ENCODE measurements around the gene FRMD4A. TPM values are rescaled to one million over a fixed set of nuclear protein-coding genes. Genes with fewer than 3 reads are reported as not detected.

The FRMD4A gene
- total and polyA plus RNA-seq, 2 experiments from 2014 or later: 3.7 to 12.6 TPM

DNA sequence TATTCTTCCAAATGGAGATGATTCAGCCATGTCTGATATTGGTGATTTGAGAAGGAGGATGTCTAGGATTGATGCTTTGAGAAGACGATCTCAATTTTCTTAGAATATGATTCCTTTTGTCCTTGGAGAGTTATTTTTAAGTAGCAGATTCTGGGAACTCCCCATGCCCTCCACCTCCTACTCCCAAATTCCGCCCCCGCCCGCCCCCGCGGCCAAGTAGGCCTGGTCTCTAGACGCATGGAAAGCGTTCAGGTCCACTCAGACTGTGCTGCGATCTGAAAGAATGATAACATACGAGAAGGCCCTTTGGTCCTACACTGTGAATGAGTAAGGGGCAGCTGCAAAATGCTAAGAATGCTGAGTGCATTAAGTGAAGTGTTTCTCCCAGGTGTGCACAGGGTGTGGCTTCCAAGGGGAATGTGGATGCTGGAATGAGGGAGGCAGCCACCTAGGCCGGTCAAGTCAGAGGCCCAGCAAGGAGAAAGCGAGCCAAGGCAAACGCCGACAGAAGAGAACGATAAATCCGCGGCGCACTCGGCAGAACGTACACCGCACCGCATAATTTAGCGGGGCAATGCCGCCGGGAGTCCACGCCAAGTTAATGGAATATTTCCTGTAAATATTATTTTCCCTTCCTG lies 601.7 kb downstream of the FRMD4A start:
- no peak for DNase-seq (ENCODE audit: low read depth in 1 of 2, low spot score in 1 of 2)
- H3K27me3 ChIP-seq: no peaks in the 10 kb centered on the region
- no peaks in the 10 kb centered on the region for H3K9me3 ChIP-seq (ENCODE audit: low read depth)
- no peak overlapping the region for H3K4me3 ChIP-seq
- no peaks in the 10 kb centered on the region for H3K4me1 ChIP-seq (ENCODE audit: low read depth)
- no peaks in the 10 kb centered on the region for H3K36me3 ChIP-seq
- TF ChIP-seq, protein P1, sequence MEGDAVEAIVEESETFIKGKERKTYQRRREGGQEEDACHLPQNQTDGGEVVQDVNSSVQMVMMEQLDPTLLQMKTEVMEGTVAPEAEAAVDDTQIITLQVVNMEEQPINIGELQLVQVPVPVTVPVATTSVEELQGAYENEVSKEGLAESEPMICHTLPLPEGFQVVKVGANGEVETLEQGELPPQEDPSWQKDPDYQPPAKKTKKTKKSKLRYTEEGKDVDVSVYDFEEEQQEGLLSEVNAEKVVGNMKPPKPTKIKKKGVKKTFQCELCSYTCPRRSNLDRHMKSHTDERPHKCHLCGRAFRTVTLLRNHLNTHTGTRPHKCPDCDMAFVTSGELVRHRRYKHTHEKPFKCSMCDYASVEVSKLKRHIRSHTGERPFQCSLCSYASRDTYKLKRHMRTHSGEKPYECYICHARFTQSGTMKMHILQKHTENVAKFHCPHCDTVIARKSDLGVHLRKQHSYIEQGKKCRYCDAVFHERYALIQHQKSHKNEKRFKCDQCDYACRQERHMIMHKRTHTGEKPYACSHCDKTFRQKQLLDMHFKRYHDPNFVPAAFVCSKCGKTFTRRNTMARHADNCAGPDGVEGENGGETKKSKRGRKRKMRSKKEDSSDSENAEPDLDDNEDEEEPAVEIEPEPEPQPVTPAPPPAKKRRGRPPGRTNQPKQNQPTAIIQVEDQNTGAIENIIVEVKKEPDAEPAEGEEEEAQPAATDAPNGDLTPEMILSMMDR (IDR thresholded peaks at IDR 0.05; ENCODE audit: low read depth, low read length): no peak
- H3K27ac ChIP-seq: no peak overlapping the region

DNA sequence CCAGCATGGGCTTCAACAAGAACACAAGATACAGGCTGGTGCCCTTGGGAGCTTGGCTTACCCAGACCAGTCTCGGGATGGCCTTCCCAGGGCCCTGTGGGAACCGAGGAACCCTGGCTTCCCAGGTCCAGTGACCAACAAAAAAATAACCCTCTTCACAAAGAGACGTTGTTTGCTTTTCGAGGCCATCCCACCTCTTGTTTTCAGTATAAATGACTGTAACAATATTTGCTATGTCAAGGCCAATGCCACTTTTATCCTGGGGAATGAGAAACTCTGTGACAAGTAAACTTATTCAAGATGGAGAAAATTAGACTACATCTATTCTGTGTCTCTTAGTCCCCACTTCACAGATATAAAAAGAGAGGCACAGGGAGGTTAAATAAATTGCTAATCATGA lies 605.1 kb downstream of the FRMD4A start:
- DNase-seq (ENCODE audit: low read depth in 1 of 2, low spot score in 1 of 2): no peak
- Histone ChIP-seq H3K36me3 (no peaks in the 10 kb centered on the region), H3K9me3 (ENCODE audit: low read depth) (no peaks in the 10 kb centered on the region), H3K4me3 (no peak overlapping the region), H3K27ac (no peak overlapping the region), H3K4me1 (ENCODE audit: low read depth) (no peaks in the 10 kb centered on the region), H3K27me3 (no peaks in the 10 kb centered on the region)
- TF ChIP-seq, protein P1 (IDR thresholded peaks at IDR 0.05; ENCODE audit: low read depth, low read length): no peak

DNA sequence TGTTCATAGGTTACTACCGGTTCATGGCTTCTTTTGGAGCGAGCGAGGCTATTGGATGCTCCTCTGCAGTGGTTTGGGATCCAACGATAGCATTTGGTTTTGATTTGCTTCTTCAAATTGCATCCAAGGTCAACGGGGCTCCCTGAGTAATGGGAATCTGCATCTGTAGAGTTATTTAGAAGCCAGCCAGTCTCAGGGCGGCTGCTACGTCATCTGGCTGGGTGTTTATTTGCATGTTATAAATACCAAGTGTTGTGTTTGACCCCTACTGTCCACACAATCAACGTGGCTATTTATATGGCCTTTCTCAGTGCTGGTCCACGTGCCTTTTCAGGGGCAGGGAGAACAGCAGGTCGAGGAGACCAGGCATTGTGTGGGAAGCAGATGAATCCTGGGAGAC lies 606.2 kb downstream of the FRMD4A start:
- Histone ChIP-seq H3K27ac (no peak overlapping the region), H3K36me3 (no peaks in the 10 kb centered on the region), H3K9me3 (ENCODE audit: low read depth) (no peaks in the 10 kb centered on the region), H3K27me3 (no peaks in the 10 kb centered on the region), H3K4me1 (ENCODE audit: low read depth) (no peaks in the 10 kb centered on the region), H3K4me3 (no peak overlapping the region)
- no peak for DNase-seq (ENCODE audit: low read depth in 1 of 2, low spot score in 1 of 2)
- TF ChIP-seq, protein P1 (IDR thresholded peaks at IDR 0.05; ENCODE audit: low read depth, low read length): no peak

DNA sequence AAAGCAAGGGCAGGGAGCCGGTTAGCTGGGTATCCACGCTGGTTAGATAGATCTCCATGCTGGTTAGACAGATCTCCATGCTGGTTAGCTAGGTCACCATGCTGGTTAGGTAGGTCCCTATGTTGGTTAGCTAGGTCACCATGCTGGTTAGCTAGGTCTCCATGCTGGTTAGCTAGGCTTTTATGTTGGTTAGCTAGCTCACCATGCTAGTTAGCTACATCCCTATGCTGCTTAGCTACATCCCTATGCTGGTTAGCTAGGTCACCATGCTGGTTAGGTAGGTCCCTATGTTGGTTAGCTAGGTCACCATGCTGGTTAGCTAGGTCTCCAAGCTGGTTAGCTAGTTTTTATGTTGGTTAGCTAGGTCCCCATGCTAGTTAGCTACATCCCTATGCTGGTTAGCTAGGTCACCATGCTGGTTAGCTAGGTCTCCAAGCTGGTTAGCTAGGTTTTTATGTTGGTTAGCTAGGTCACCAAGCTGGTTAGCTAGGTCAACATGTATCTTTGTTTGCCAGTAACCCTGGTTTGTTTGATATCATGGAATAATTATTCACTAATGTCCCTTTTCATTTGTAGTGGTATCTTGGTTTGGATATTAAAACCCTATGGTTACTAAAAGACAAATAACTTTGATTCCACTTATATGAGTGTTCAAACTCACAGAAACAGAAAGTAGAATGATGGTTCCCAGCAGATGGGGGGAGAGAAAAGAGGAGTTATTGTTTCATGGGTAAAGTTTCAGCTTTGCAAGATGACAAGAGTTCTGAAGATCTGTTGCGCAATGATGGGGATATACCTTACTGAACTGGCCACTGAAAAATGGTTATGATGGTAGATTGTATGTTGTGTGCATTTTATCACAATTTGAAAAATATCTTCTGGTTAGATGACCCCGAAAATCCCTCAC lies 607.7 kb downstream of the FRMD4A start:
- no peak overlapping the region for H3K4me3 ChIP-seq
- DNase-seq (ENCODE audit: low read depth in 1 of 2, low spot score in 1 of 2): no peak
- no peaks in the 10 kb centered on the region for H3K9me3 ChIP-seq (ENCODE audit: low read depth)
- TF ChIP-seq, protein P1 (IDR thresholded peaks at IDR 0.05; ENCODE audit: low read depth, low read length): no peak
- H3K36me3 ChIP-seq: no peaks in the 10 kb centered on the region
- no peak overlapping the region for H3K27ac ChIP-seq
- H3K27me3 ChIP-seq: no peaks in the 10 kb centered on the region
- H3K4me1 ChIP-seq (ENCODE audit: low read depth): no peaks in the 10 kb centered on the region

DNA sequence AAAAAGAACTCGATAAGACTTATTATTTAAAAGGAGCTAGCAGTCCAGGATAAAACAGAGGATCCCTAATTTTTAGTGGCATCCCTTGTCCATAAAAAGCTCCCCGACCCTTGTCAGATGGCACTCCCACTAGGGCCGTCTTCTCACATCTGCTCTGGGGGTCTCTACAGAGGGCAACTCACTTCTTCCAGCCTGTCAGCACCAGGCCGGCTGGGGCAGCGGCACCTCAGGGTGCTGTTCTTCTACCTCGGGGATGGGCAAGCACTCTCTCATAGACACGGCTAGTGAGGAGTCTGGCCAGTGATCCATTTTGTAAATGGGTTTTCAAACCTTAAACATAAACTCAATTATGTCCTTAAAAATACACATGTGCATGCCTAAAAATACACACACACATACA lies 609.2 kb downstream of the FRMD4A start:
- no peaks in the 10 kb centered on the region for H3K36me3 ChIP-seq
- H3K27me3 ChIP-seq: no peaks in the 10 kb centered on the region
- DNase-seq (ENCODE audit: low read depth in 1 of 2, low spot score in 1 of 2): no peak
- TF ChIP-seq, protein P1 (IDR thresholded peaks at IDR 0.05; ENCODE audit: low read depth, low read length): no peak
- no peak overlapping the region for H3K4me3 ChIP-seq
- H3K9me3 ChIP-seq (ENCODE audit: low read depth): no peaks in the 10 kb centered on the region
- H3K4me1 ChIP-seq (ENCODE audit: low read depth): no peaks in the 10 kb centered on the region
- no peak overlapping the region for H3K27ac ChIP-seq
